Measurements from ENCODE around the gene PHACTR1.

Gene PHACTR1

DNA sequence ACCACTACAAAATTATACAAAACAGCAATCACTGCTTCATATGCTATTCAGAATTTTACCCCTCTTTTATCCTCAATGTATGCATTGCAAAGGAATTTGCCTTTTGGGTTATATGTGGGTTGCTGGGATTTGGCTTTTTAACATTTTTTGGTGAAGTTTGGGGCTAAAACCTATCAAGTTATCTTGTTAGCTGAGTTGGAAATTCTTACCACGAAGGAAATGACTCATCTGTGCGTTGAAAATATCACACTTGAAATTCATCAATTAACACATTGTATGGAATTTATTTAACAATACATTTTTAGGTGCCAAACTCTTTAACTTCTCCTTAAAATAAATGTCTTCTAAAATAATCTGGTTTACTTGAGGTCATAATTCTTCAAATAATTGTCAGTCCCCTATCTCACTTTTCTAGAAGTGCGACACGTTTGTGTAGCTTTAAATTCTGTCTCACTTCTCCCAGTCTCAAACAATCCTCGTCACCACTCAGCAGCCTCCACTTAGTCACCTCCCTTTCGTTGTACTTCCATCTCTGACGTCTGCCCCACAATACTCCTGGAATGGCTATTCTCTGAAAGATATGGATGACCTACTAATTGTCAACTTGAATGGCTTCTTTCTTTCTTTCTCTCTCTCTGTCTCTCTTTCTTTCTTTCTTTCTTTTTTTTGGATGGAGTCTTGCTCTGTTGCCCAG lies 88.5 kb downstream of the PHACTR1 start:
- DNase-seq = no peak

- no peak for DNase-seq
Observed at GRCh38 chr6:12806136-12806535, 89.6 kb downstream of the PHACTR1 start.

- DNase-seq = no peak
Observed at GRCh38 chr6:12806796-12807195, 90.2 kb downstream of the PHACTR1 start.

- DNase-seq = no peak
Observed at GRCh38 chr6:12811519-12811918, 95.0 kb downstream of the PHACTR1 start.

GRCh38 chr6:12813321-12813720 lies 96.8 kb downstream of the PHACTR1 start:
- no peak for DNase-seq

- DNase-seq = no peak
Observed at GRCh38 chr6:12814015-12814414, 97.4 kb downstream of the PHACTR1 start.

- no peak for DNase-seq
Observed at GRCh38 chr6:12815089-12815488, 98.5 kb downstream of the PHACTR1 start.

GRCh38 chr6:12815884-12816600 lies 99.5 kb downstream of the PHACTR1 start:
- no peak for DNase-seq

DNA sequence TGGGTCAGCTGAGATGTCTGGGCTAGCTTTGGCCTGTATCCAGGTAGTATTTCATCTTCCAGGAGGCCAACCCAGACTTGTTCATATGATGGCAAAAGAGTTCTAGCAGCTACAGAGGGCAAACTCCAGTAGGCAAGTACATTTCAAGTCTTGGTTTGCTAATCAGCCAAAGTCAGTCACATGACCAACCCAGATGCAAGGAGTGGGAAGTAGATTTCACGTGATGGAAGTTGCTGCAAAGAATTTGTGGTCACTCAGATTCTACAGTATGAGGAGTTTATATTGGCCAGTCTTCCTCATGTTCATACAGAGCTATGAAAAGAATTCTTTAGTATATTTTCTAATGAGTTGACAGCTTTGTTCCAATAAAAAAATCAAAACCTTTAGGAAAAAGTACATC lies 101.8 kb downstream of the PHACTR1 start:
- no peak for DNase-seq

DNA sequence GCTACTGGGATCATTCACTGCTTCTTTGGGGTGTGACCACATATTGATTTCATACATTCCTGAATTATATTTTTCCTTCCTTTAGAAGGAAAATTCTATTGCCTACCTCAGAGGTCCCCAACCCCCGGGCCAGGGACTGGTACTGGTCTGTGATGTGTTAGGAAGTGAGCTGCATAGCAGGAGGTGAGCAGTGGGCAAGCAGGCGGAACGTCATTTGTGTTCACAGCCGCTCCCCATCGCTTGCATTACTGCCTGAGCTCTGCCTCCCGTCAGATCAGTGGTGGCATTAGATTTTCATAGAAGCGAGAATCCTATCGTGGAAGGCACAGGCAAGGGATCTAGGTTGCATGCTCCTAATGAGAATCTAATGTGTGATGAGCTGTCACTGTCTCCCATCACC lies 107.3 kb downstream of the PHACTR1 start:
- DNase-seq = no peak

DNA sequence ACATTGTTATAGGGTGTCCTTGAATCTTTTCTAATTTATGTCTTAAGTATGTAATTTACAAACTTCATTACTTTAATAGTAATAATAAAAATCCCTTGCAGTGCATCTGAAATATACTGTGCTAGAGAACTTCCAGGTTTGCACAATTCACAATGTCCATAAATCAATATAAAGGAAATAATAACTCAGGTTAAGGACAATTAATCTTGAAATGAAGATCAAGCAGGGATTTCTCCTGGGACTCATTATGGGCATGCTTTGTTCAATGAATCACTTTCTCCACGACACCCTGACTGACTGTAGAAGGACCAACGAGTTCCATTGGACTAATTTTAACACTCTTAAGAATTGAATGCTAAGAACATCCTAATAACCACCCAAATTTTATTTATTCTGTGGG lies 110.0 kb downstream of the PHACTR1 start:
- DNase-seq = no peak

- no peak for DNase-seq
Observed at GRCh38 chr6:12827921-12828320, 111.4 kb downstream of the PHACTR1 start.

GRCh38 chr6:12832226-12832735 lies 115.7 kb downstream of the PHACTR1 start:
- no peak for DNase-seq

DNA sequence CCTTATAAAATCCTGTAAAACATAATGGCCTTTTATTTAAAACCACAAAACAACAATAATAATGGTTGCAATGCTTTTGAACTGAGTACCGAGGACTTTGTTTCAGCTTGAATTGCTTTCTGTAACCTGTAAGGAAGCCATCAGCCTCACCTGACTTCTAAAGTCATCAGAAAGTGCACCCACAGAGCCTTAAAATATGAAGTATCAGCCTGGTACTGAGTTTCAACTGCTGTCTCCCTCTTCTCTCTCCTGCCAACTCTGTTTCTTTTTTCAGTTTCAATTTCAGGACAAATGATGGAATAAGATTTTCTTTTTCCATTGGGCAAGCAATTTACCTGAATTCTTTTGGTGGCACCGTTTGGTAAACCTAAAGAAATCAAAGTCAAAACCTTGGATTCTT lies 119.4 kb downstream of the PHACTR1 start:
- DNase-seq = no peak

DNA sequence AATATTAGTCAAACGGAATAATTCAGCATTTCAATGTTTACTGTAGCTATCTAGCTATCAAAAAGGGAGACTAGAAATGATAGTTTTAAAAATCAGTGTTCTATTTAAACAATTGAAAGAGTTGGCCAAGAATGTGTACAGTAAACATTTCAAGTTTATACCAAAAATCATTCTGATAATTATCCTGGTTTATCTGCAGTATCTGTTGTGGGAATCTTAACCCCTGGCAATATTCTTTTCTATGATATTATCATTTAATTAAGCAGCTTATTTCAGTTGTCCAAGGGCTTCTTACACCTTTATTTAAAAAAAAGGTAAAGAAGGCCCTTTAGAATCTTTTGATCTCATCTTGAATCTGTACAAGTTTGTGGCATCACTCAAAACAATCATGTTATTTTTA lies 125.1 kb downstream of the PHACTR1 start:
- DNase-seq = no peak

- no peak for DNase-seq
Observed at GRCh38 chr6:12842114-12842513, 125.5 kb downstream of the PHACTR1 start.

DNA sequence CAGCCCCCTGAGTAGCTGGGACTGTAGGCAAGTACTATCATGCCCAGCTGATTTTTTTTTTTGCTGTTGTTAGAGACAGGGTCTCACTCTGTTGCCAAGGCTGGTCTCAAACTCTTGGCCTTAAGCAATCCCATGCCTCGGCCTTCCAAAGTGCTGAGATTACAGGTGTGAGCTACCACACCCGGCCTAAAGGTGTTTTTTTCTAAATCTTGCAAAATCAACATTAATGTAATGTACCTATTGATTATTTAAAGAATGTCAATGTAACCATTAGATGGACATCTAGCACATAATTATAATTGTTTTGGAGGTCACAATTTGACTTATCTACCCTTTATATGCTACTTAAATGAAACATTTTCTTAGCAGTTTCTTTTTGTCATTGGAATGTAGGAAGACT lies 126.1 kb downstream of the PHACTR1 start:
- DNase-seq = no peak

DNA sequence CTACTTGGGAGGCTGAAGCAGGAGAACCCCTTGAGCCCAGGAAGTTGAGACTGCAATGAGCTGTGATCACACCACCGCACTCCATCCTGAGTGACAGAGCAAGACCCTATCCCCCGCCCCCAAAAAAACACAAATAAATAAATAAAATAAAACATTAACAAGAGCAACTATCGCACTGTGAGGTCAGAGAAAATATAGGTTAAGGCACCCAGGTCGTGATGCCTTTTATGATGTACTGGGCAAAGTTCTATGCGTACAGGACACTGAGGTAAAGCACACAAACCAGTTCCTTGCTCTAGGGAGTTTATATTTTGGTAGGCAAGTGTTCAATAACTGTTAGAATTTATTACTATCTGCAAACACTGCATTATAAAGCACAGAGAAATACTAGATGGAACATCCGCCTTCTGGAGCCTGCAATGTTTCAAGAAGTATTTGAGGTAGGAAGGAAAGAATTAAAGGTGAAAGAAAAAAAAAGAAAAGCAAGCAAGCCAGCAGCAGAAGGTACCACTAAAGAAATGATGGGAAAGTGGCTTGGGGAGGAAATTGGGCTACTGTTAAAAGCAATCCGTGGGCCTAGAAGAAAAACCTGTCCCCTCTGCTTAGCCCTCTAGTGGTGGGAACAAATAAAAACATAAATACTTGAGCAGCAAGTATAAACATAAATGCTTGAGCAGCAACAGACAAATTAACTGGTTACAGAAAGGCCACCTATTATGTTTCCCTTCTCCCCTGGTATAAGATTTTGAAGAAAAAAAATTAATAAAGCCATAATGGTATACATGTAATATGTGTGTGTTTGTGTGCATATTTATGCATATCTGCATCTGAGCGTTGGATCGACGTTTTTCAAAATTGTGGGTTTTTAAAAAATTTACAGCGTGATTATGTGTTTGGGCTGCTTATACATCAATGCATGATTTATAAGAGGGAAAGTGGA lies 128.0 kb downstream of the PHACTR1 start:
- DNase-seq = peak; percentile 3

GRCh38 chr6:12845224-12846004 lies 128.8 kb downstream of the PHACTR1 start:
- no peak for DNase-seq

DNA sequence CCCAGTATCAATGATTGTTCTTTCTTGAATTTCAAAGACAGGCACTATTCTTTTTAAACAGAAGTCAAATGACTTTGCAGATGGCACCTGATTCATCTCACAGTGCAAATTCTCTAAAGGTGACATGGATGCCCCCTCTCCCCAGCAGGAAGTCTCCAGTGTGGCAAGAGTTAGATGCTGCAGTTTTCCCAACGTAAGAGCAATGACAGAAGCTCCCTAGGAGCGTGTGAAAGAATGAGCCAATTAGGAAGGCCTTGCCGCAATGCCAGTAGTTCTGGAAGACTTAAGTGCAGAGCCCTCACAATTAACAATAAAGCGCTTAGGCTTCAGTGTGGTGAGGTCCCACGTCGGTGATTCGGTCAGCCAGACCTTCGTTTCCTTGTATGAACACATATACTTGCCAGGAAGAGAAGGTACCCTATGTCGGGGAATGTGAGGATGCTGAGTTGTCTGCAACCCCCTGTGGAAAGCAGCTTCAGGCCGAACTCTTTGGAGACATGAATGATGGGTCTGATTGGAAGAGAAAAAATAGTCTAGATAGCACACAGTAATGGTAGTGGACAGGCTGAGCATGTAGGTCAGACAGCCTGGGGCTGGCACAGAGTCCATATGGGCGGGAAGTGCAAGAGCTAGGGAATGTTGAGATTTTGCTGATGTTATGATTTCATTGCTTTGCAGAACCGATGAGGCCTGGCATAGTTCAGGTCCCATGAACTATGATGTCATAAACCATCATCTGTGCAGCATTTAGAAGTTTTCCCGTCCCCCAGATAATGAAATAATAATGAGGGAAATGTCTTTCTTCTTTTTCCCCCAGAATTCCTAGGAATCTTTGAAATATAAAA lies 132.6 kb downstream of the PHACTR1 start:
- no peak for DNase-seq

GRCh38 chr6:12849809-12850198 lies 133.2 kb downstream of the PHACTR1 start:
- no peak for DNase-seq

Data from NCI-H510A treated with DMSO at 0.1 percent for 48 hours (cell line).